ENCODE measurements around the gene SGCA.
A peak's percentile ranks its signal among the peaks of the same experiment; 100 is the strongest.

Gene SGCA

DNA sequence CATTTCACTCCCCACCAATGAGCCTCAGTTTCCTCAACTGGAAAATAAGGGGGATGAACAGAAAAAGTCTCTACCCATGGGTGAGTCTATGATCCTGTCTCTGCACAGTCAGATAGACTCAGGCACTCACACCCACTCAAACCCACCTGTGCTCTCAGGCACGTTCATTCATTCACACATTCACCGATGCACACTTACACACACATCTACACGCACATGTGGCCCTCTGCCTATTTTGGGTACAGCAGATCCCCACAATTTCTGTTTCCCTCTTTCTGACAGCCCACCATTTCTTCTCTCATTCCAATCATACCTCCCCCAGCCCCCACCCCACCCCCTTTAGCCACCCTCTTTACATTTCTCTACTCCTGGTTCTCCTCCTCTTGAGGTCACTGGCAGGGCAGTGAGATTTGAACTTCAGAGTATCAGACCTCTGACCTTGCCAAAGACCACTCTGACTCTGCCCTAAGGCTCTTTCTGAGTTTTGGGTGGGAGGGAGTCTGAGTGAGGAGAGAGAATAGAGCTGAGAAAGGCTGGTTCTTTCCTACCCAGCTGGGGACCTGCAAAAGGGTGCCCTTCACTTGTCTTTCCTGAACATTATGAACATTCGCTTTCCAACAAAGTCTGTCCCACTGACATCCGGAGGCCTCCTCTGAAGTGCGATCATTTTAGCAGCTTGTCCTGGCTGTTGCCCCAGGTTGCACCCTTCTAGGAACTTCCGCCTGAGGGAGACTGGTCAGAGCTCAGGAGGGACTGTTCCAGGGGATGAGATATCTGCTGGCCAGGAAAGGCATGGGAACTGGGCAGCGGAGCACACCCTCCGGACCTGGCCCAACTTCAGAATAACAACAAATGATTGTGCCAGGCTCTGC is 45.7 kb downstream of the SGCA start:
- ATAC-seq (replicated peaks; ENCODE audit: extremely low read depth, poor library complexity, severe bottlenecking) (no peak), DNase-seq (ENCODE audit: low spot score in 2 of 2) (no peak)
- Mint-ChIP-seq H3K27ac (ENCODE audit: low read depth) (no peak overlapping the region), H3K27me3 (peaks cover 54% of the 10 kb centered on the region), H3K4me1 (peaks cover 6% of the 10 kb centered on the region), H3K9me3 (no peaks in the 10 kb centered on the region), H3K36me3 (ENCODE audit: insufficient read depth) (no peaks in the 10 kb centered on the region), H3K4me3 (no peak overlapping the region)

DNA sequence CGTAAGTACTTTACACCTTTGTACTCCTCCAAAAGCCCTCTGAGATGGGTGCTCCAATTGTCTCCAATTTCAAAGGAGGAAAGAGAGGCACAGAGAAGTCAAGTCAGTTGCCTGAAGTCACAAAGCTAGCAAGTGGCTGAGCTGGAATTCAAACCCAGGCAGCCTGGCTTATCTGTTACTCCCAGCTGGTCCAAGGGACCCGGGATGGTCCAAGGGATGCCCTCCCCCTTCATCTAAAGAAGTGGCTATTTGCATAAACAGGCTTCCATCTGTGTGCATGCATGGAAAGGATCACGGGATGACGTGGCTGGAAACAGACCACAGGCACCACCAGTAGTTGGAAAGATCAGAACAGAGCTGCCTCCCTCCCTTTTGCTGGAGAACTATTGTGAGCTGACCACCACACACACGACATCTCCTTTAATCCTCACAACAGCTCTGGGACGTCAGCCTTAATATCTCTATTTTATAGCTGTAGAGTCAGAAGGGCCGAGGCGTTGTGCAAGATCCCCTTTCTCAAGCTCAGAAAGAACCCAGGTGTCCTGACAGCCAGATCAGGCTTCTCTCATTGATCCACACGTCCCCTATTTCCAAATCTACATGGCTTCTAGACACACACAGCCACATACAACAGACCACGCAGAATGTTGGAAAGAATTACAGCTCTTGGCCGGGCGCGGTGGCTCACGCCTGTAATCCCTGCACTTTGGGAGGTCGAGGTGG is 46.5 kb downstream of the SGCA start:
- DNase-seq (ENCODE audit: low spot score in 2 of 2), result no peak
- no peak for ATAC-seq (replicated peaks; ENCODE audit: extremely low read depth, poor library complexity, severe bottlenecking)
- H3K27me3 Mint-ChIP-seq, result peaks cover 51% of the 10 kb centered on the region
- no peaks in the 10 kb centered on the region for H3K36me3 Mint-ChIP-seq (ENCODE audit: insufficient read depth)
- peaks cover 6% of the 10 kb centered on the region for H3K4me1 Mint-ChIP-seq
- no peaks in the 10 kb centered on the region for H3K9me3 Mint-ChIP-seq
- no peak overlapping the region for H3K4me3 Mint-ChIP-seq
- no peak overlapping the region for H3K27ac Mint-ChIP-seq (ENCODE audit: low read depth)

DNA sequence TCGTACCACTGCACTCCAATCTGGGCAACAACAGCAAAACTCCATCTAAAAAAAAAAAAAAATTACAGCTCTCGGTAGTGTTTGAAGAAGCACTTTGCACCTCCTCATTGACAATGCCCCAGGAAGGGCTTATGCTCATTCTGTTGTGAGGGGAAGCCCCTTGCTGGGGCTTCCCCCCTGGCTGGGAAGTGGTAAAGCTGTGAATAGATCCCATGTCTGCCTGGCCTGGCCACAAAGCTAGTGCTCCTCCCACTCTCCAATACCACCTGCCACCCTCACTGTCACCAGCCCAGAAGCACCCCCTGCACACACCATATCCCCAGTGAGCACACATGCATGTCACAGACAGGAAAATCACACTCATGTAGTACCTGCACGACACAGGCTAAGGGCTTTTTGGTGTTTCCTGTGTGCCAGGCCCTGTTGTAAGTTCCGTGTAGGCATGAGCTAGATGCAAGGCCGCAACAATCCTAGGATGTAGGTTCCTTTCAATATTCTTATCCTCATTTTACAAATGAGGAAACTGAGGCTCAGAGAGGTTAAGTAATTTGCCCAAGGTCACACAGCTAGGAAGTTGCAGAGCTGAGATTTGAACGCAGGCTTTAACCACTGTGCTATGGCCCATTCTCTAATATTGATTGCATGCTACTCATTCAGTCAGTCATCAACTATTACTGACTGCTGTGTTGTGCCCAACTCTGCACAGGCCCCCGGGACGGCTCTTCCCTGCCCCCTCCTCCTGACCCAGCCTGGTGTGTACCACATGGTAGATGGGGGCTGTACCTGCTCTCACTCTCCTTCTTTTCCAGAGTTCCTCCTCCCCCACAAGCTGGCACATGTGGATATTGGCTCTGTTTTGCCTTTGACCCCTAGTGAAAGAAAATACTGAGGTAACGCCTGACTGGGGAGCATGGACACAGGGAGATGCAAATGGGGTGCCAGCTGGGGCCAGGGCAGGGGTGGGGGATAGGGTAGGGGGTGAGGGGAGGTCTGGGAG is 47.5 kb downstream of the SGCA start:
- DNase-seq (ENCODE audit: low spot score in 2 of 2) (peak in 1 of 2 donors; percentile 59), ATAC-seq (replicated peaks; ENCODE audit: extremely low read depth, poor library complexity, severe bottlenecking) (peak; percentile 94)
- H3K36me3 Mint-ChIP-seq (ENCODE audit: insufficient read depth), result no peaks in the 10 kb centered on the region
- H3K4me3 Mint-ChIP-seq, result no peak overlapping the region
- peaks cover 50% of the 10 kb centered on the region for H3K27me3 Mint-ChIP-seq
- H3K9me3 Mint-ChIP-seq, result no peaks in the 10 kb centered on the region
- peak overlapping the region; percentile 58 for H3K27ac Mint-ChIP-seq (ENCODE audit: low read depth)
- peaks cover 6% of the 10 kb centered on the region for H3K4me1 Mint-ChIP-seq

DNA sequence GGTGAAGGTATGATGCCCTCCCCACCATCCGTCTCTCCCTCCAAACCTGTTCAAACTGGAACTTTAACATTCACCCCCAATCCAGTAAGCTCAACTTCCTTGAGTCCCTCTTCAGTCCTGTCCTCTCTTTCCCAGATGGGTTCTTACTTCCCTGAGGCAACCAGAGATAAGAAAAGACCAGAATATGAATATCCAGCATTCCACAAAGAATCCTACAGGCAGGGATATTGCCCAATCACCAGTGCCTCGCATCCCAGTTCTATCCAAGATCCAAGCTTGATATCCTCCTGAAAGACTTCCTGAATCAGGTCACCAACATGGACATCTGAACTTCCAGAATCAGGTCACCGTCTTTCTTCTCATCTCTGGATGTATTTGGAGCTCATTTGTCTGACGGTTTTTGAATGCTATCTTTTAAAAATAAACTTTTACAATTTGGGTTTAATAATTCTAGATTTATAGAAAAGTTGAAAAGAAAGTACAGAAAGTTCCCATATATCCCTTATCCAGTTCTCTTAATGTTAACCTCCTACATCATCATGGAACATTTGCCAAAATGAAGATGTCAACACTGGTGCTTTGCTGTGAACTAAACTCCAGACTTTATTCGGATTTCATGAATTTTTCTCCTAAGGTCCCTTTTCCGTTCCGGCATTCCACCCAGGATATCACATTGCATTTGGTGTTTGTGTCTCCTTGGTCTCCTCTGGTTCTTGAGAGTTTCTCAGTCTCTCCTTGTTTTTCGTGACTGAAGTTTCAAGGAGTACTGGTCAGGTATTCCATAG is 49.4 kb downstream of the SGCA start:
- Mint-ChIP-seq H3K4me1 (peaks cover 6% of the 10 kb centered on the region), H3K27me3 (peaks cover 32% of the 10 kb centered on the region), H3K27ac (ENCODE audit: low read depth) (no peak overlapping the region), H3K36me3 (ENCODE audit: insufficient read depth) (no peaks in the 10 kb centered on the region), H3K9me3 (no peaks in the 10 kb centered on the region), H3K4me3 (no peak overlapping the region)
- DNase-seq (ENCODE audit: low spot score in 2 of 2) (no peak), ATAC-seq (replicated peaks; ENCODE audit: extremely low read depth, poor library complexity, severe bottlenecking) (no peak)

DNA sequence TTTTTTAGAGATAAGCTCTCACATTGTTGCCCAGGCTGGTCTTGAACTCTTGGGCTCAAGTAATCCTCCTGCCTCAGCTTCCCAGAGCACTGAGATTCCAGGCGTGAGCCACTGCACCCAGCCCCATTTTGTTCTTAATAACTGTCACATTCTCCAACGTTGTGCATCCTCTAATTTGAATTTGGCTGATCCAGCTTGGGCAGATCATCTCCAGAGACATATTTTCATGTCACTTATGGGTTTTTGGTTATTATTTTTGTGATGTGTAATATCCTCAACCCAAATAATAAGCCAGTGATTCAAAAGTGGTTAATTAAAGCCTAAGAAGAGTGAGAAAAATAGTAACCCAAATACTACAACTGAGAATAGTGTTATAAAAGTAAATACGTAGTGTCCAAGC is 51.8 kb downstream of the SGCA start:
- DNase-seq (ENCODE audit: low spot score in 2 of 2), result no peak
- no peak overlapping the region for H3K4me3 Mint-ChIP-seq
- peaks cover 6% of the 10 kb centered on the region for H3K4me1 Mint-ChIP-seq
- H3K27me3 Mint-ChIP-seq, result peaks cover 35% of the 10 kb centered on the region
- no peaks in the 10 kb centered on the region for H3K9me3 Mint-ChIP-seq
- no peak overlapping the region for H3K27ac Mint-ChIP-seq (ENCODE audit: low read depth)
- no peaks in the 10 kb centered on the region for H3K36me3 Mint-ChIP-seq (ENCODE audit: insufficient read depth)
- ATAC-seq (replicated peaks; ENCODE audit: extremely low read depth, poor library complexity, severe bottlenecking), result no peak

DNA sequence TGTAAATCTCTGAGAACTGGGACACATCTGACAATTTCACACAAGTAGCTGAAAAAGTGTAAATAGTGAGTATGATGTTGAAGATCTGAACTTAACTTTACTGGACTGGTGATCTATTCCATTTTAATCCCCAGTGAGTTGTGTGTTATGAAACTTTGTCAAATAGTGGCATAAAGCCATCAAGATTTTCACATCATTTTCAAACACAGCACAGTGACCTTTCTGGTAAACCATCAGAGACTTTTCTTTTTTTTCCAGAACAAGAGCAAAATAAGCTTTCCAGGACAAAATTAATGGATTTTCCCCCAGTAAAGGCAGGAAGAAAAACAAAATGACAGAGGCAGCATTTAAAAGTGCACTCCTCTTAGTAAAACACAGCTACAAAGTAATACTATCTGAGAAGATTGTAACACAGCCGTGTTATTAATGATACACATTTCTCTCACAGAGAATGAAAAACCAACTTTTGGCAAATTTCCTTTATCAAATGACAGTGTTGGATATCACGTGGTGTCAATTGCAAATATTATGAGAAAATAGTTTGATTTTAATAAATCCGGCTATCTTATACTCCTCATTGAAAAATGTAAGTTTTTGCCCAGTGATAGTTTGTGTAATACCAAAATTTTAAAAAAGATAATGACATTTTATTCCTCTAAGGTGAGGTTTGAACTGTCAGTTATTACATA is 52.4 kb downstream of the SGCA start:
- Mint-ChIP-seq H3K4me3 (no peak overlapping the region), H3K36me3 (ENCODE audit: insufficient read depth) (no peaks in the 10 kb centered on the region)
- ATAC-seq (replicated peaks; ENCODE audit: extremely low read depth, poor library complexity, severe bottlenecking), result no peak

DNA sequence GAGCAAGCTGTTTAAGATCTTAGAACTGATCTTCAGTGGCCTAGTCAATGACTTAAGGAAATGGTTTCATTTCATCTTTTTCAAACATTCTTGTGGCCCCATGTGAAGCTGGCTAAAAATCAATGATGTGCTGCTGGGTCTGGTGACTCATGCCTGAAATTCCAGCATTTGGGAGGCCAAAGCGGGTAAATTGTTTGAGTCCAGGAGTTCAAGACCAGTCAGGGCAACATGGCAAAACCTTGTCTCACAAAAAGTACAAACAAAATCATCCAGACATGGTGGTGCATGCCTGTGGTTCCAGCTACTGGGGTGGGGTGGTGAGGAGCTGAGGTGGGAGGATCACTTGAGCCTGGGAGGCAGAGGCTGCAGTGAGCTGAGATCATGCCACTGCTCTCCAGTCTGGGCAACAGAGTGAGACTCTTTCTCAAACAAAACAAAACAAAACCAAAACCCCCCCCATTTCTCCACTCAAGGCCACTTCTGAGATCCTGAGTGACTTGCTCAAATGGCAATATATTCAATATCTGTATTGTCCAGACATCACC is 53.0 kb downstream of the SGCA start:
- Mint-ChIP-seq H3K27ac (ENCODE audit: low read depth) (no peak overlapping the region), H3K4me1 (no peaks in the 10 kb centered on the region), H3K9me3 (no peaks in the 10 kb centered on the region), H3K27me3 (peaks cover 35% of the 10 kb centered on the region), H3K36me3 (ENCODE audit: insufficient read depth) (no peaks in the 10 kb centered on the region), H3K4me3 (no peak overlapping the region)
- ATAC-seq (replicated peaks; ENCODE audit: extremely low read depth, poor library complexity, severe bottlenecking) (no peak), DNase-seq (ENCODE audit: low spot score in 2 of 2) (no peak)

More for the DNA sequence above, 52.4 kb downstream of the SGCA start:
- H3K9me3 Mint-ChIP-seq, result no peaks in the 10 kb centered on the region
- H3K27me3 Mint-ChIP-seq, result peaks cover 35% of the 10 kb centered on the region
- H3K4me1 Mint-ChIP-seq, result peaks cover 2% of the 10 kb centered on the region
- no peak for DNase-seq (ENCODE audit: low spot score in 2 of 2)
- no peak overlapping the region for H3K27ac Mint-ChIP-seq (ENCODE audit: low read depth)

DNA sequence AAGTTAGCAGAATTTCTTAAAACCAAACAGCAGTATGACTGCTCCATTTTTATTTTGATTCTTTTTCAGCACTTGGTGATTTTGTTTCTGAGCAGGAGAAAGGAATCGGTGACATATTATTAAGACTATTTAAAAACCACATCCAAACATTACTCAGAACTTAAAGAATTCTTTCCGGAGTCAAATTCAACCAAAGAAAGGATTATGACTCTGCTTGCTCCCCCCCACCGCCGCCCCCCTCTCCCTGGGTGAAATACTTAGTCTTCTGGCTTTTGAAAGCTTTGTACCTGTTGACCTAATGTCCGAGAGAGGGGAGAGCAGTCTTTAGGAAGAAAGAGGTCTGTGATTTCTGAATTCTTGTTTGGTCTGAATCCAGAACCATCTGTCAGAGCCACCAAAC is 53.5 kb downstream of the SGCA start:
- DNase-seq (ENCODE audit: low spot score in 2 of 2) (no peak), ATAC-seq (replicated peaks; ENCODE audit: extremely low read depth, poor library complexity, severe bottlenecking) (no peak)
- H3K36me3 Mint-ChIP-seq (ENCODE audit: insufficient read depth), result no peaks in the 10 kb centered on the region
- H3K4me1 Mint-ChIP-seq, result no peaks in the 10 kb centered on the region
- no peak overlapping the region for H3K4me3 Mint-ChIP-seq
- H3K9me3 Mint-ChIP-seq, result no peaks in the 10 kb centered on the region
- H3K27ac Mint-ChIP-seq (ENCODE audit: low read depth), result no peak overlapping the region
- peaks cover 35% of the 10 kb centered on the region for H3K27me3 Mint-ChIP-seq

DNA sequence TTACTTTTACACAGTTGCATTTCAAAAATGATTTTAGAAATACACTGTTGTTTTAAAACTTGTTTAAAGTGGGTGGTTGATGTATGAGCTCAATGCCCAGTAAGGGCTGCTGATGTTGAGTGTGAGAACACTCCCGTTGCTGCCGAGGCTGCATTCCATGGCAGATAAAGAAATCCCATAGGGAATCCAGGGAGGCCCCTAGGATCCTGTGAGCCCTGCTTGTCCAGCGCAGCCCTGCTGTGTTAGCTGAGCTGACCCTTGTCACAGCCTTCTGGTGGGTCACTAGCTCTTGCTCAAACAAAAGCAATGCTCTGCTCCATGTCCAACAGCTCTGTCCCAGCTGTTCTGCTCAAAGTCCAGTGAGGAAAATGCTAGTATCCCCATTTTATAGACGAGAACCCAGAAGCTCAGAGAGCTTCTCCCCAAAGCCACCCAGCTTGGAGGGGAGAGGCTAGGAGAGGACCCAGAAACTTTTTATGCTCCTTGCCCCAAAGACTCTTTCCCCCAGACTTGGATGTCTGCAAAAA is 54.2 kb downstream of the SGCA start:
- no peak overlapping the region for H3K4me3 Mint-ChIP-seq
- no peaks in the 10 kb centered on the region for H3K9me3 Mint-ChIP-seq
- DNase-seq (ENCODE audit: low spot score in 2 of 2), result no peak

DNA sequence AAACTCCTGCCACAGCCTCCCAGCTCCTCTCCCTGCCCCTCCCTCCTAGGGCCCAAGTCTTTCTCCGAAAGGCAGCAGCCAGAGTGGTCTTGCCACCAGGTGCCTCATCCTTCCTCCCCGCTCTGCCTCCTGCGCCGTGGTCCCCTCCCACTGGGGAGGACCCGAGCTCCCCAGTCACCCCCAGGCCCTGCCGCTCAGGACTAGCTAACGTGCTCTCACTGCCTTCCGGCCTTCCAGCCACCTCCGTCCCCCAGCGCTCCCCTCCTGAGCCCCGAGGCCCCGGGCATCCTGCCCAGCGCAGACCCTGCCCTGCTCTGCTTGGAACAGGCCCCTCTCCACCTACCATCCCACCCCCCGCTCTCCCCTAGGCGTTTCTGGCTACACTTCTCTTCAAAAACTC is 55.0 kb downstream of the SGCA start:
- no peak overlapping the region for H3K27ac Mint-ChIP-seq (ENCODE audit: low read depth)
- DNase-seq (ENCODE audit: low spot score in 2 of 2) (no peak), ATAC-seq (replicated peaks; ENCODE audit: extremely low read depth, poor library complexity, severe bottlenecking) (no peak)
- no peaks in the 10 kb centered on the region for H3K36me3 Mint-ChIP-seq (ENCODE audit: insufficient read depth)
- H3K27me3 Mint-ChIP-seq, result peaks cover 35% of the 10 kb centered on the region
- no peaks in the 10 kb centered on the region for H3K9me3 Mint-ChIP-seq
- H3K4me1 Mint-ChIP-seq, result no peaks in the 10 kb centered on the region
- no peak overlapping the region for H3K4me3 Mint-ChIP-seq

More for the DNA sequence above, 54.2 kb downstream of the SGCA start:
- peaks cover 35% of the 10 kb centered on the region for H3K27me3 Mint-ChIP-seq
- no peaks in the 10 kb centered on the region for H3K36me3 Mint-ChIP-seq (ENCODE audit: insufficient read depth)
- no peaks in the 10 kb centered on the region for H3K4me1 Mint-ChIP-seq
- no peak for ATAC-seq (replicated peaks; ENCODE audit: extremely low read depth, poor library complexity, severe bottlenecking)
- H3K27ac Mint-ChIP-seq (ENCODE audit: low read depth), result no peak overlapping the region

DNA sequence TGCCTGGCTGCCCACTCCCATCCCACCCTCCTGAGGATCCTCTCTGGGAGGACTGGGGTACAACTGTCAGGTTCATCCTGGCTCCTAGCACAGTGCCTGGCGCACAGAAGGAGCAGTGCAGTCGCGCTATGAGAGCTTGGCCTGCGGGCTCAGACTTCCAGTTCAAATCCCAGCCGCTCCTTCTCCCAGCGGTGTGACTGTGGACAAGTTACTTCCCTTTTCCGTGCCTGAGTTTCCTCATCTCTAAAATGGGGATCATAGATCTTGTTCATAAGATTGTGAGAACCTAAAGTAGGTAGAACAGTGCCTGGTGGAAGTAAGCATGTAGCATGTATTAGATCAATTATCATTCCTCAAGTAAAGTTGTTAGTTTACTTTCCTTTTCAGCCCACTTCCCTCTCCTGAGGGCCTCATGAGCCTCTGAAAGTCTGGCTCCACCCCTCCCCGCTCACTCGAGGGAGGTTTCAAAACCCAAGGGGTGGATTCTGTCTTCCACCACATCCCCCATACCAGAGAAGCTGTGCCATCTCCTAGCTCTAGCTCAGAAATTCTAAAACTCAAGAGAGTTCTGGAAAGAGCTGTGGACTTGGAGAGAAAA is 55.6 kb downstream of the SGCA start:
- Mint-ChIP-seq H3K27ac (ENCODE audit: low read depth) (no peak overlapping the region), H3K4me1 (no peaks in the 10 kb centered on the region)
- DNase-seq (ENCODE audit: low spot score in 2 of 2), result no peak

More for the DNA sequence above, 55.6 kb downstream of the SGCA start:
- Mint-ChIP-seq H3K36me3 (ENCODE audit: insufficient read depth) (no peaks in the 10 kb centered on the region), H3K9me3 (no peaks in the 10 kb centered on the region), H3K4me3 (no peak overlapping the region), H3K27me3 (peaks cover 35% of the 10 kb centered on the region)
- ATAC-seq (replicated peaks; ENCODE audit: extremely low read depth, poor library complexity, severe bottlenecking), result no peak
